Panc1 (cell line): ENCODE results near the gene PDXDC1.
"Not testable (repeated sequence)": the region's sequence is repeated elsewhere in the genome, so short reads cannot be mapped to it uniquely, and the experiment has no call there.

ENCODE experiments used
- CTCF ChIP-seq: fragments of 450-650 bp; IDR thresholded peaks from 2 replicates; pipeline ENCODE4 v1.5.1; 2017; ENCODE audit warnings: mild to moderate bottlenecking
- POLR2AphosphoS5 ChIP-seq: IDR thresholded peaks from 2 replicates; pipeline ENCODE4 v1.6.1; 2012; ENCODE audit warnings: mild to moderate bottlenecking, low read depth, low read length, moderate library complexity
- SIN3A ChIP-seq: IDR thresholded peaks from 2 replicates; pipeline ENCODE4 v1.6.1; 2012; ENCODE audit warnings: low read depth, mild to moderate bottlenecking, low read length, moderate library complexity, borderline replicate concordance; ENCODE audit not compliant: insufficient read depth

GRCh38 chr16:15149260-15149659 is 174.4 kb downstream of the PDXDC1 start:
- TF ChIP-seq CTCF, POLR2AphosphoS5, SIN3A: not testable (repeated sequence)
